ENCODE data around the gene EVX1. TPM values are rescaled to one million over a fixed set of nuclear protein-coding genes. Genes with fewer than 3 reads are reported as not detected.

The EVX1 gene
- total RNA-seq, 4 donors from 2014 or later = not detected

DNA sequence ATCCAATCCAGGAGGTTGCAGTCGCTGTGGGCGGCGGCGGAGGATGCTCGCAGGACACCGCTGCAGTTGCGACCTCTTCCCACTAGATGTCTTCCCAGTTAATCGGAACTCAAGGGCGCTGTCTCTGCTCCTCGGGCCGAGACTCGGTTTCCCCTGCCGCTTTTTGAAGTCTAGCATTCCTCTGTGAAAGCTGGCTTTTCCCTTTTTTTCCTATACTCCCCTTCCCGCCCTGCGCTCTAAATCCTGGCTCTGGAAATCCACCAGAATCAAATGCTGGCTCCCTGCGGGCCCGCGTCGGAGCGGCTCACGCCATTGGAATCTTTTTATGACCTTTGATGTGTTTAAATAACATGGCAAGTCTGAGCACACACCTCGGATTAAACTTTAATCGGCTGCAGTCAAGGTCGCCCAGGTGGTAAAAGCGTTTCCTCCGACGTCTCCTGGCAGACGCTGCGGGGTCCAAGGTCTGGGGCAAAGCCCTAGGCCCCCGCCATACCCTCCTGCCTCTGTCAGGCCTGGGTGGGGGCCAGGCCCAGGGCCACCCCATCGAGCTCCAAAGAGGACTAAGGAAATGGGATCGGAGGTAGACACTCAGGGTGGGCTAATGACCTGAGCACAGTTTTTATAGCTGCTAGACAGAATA, 32.0 kb upstream of the EVX1 start:
- H3K27ac ChIP-seq = no peak overlapping the region
- 7 to 15% methylated on average over 23 to 28 of the region's 32 CpGs for WGBS, 2 donors
- H3K4me3 ChIP-seq = peak overlapping the region in 3 of 4 donors; percentile 9 to 53 (median 29)
- H3K36me3 ChIP-seq = no peaks in the 10 kb centered on the region
- H3K9me3 ChIP-seq = no peaks in the 10 kb centered on the region
- H3K27me3 ChIP-seq = peaks cover 19 to 100% (median 61%) of the 10 kb centered on the region in 4 donors
- TF ChIP-seq POLR2A (IDR thresholded peaks at IDR 0.05) = no peak
- TF ChIP-seq, protein P1, sequence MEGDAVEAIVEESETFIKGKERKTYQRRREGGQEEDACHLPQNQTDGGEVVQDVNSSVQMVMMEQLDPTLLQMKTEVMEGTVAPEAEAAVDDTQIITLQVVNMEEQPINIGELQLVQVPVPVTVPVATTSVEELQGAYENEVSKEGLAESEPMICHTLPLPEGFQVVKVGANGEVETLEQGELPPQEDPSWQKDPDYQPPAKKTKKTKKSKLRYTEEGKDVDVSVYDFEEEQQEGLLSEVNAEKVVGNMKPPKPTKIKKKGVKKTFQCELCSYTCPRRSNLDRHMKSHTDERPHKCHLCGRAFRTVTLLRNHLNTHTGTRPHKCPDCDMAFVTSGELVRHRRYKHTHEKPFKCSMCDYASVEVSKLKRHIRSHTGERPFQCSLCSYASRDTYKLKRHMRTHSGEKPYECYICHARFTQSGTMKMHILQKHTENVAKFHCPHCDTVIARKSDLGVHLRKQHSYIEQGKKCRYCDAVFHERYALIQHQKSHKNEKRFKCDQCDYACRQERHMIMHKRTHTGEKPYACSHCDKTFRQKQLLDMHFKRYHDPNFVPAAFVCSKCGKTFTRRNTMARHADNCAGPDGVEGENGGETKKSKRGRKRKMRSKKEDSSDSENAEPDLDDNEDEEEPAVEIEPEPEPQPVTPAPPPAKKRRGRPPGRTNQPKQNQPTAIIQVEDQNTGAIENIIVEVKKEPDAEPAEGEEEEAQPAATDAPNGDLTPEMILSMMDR (IDR thresholded peaks at IDR 0.05) = peak; percentile 28 to 79 (median 57)
- H3K4me1 ChIP-seq = peaks cover 7 to 19% (median 11%) of the 10 kb centered on the region in 3 donors
- no peak for DNase-seq
- intact Hi-C loops (cut with DNase I) = loop anchor here (5.0 kb wide), 1 partner anchor 372 kb away; no protein-coding TSS in a partner anchor

DNA sequence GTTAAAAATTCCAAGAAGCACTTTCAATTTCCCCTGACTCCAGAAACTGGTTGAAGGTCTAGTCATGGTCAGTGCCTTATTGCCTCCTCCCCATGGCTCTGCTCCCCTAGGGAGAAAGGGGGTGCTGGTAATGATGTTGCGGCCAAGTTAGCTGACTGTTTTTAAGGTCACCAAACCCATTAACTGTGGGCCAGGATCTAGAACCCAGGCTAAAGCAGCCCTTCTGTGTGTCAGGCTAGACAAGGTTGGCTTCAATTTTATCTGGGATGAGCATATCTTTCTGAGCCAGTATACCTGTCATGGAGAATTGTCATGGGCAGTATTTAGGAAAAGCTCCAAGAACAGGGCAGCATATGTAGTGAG, 31.5 kb upstream of the EVX1 start:
- intact Hi-C loops (cut with DNase I) = loop anchor here (5.0 kb wide), 1 partner anchor 371 kb away; no protein-coding TSS in a partner anchor
- Histone ChIP-seq H3K27me3 (peaks cover 14 to 100% (median 56%) of the 10 kb centered on the region in 4 donors), H3K4me3 (no peak overlapping the region), H3K4me1 (peaks cover 7 to 19% (median 10%) of the 10 kb centered on the region in 3 donors), H3K9me3 (no peaks in the 10 kb centered on the region), H3K27ac (no peak overlapping the region), H3K36me3 (no peaks in the 10 kb centered on the region)
- no peak for TF ChIP-seq POLR2A (IDR thresholded peaks at IDR 0.05)
- TF ChIP-seq, protein P1 (IDR thresholded peaks at IDR 0.05) = no peak
- WGBS, 2 donors = 71 to 83% methylated on average over 1 of the region's 1 CpG
- no peak for DNase-seq

DNA sequence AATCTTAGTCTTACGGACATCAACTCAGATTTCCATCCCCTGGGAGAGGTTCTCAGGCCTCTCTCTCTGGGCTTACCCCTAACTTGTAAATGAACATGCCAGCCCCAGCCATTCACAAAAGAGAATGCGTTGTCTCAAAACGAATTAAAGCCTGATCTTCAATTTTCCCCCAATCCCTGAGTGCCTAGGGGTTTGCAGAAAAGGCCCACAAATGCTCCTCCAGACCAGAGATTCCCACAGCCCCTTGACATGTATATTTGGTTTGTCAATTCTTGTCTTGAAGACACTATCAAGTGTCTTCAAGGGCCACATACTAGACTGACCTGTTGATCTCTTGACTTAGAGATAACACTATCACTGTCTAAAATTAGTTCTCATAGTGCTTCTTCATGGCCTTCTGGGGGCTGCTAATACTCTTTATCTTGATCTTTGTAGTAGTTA, 30.8 kb upstream of the EVX1 start:
- Histone ChIP-seq H3K27me3 (peaks cover 13 to 100% (median 50%) of the 10 kb centered on the region in 4 donors), H3K9me3 (no peaks in the 10 kb centered on the region), H3K4me1 (peaks cover 7 to 19% (median 10%) of the 10 kb centered on the region in 3 donors), H3K36me3 (no peaks in the 10 kb centered on the region), H3K27ac (no peak overlapping the region), H3K4me3 (no peak overlapping the region)
- 47 to 53% methylated on average over 3 of the region's 3 CpGs for WGBS, 2 donors
- TF ChIP-seq POLR2A (IDR thresholded peaks at IDR 0.05) = no peak
- TF ChIP-seq, protein P1 (IDR thresholded peaks at IDR 0.05) = no peak
- no peak for DNase-seq
- intact Hi-C loops (cut with DNase I) = loop anchor here (5.0 kb wide), 1 partner anchor 371 kb away; no protein-coding TSS in a partner anchor

DNA sequence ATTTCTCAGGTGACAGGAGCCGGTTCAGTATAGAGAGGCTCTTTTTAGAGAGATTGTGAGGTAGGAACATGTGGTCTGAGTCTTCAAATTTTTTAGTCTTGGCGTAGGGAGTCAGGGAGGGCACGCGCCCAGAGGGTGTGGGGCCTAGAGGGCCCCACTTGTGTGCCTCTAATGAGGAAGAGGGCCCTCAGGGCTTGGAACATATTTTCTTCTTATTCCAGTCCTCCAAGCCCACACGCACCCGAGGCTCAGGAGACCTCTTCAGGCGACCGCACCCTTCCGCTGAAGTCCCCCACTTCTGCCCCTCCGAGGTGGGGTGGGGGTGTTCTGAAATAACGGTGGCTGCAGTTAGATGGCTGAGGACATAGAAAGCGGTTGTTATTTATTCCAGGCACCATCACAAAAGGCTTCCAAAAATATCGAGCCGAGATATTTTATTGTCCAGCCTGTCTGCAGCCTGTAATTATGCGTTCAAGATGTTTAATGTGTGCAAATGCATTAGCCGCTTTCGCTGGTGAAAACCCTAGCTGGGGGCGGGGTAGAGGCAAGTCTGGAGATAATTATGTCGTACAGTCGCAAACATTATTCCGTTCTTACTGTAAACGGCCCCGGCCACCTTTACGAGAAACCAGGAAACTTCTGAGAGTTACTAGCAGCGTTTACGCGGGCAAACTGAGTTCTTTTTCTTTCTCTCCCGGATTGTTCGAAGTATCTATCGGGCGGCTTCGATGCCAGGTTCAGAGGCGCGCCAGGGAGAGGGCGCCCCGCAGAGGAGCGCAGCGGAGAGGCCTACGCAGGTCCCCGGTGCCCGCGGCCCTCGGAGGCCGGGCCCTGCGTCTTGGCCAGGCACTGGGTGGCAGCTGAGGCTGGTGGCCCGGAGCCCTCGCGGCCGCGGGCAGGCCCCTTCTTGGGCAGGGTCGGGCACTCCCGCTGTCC, 29.8 kb upstream of the EVX1 start:
- H3K4me3 ChIP-seq = peak overlapping the region in 1 of 4 donors; percentile 10
- peaks cover 7 to 19% (median 10%) of the 10 kb centered on the region in 3 donors for H3K4me1 ChIP-seq
- TF ChIP-seq, protein P1 (IDR thresholded peaks at IDR 0.05) = no peak
- no peak for TF ChIP-seq POLR2A (IDR thresholded peaks at IDR 0.05)
- DNase-seq = no peak
- H3K36me3 ChIP-seq = no peaks in the 10 kb centered on the region
- H3K27ac ChIP-seq = no peak overlapping the region
- intact Hi-C loops (cut with DNase I) = loop anchor here (5.0 kb wide), 1 partner anchor 370 kb away; no protein-coding TSS in a partner anchor
- 12 to 22% methylated on average over 19 to 24 of the region's 52 CpGs for WGBS, 2 donors
- H3K27me3 ChIP-seq = peaks cover 13 to 100% (median 44%) of the 10 kb centered on the region in 4 donors
- H3K9me3 ChIP-seq = no peaks in the 10 kb centered on the region
